OCI-LY1 (cell line): Measurements from ENCODE around the gene SCN5A.

Experiments used
- H2AFZ ChIP-seq: fragments of 200-600 bp; sonication (generic), shearing (Covaris generic); 2 replicates; pipeline ENCODE4 v1.6.0; 2014; ENCODE audit warnings: antibody characterized with exemption, mild to moderate bottlenecking, low read length
- H3F3A ChIP-seq: fragments of 200-600 bp; sonication (generic), shearing (Covaris generic); 2 replicates; pipeline ENCODE4 v1.6.0; 2014; ENCODE audit warnings: mild to moderate bottlenecking, antibody characterized with exemption, low read length, moderate library complexity; ENCODE audit not compliant: insufficient read depth
- H3K27ac ChIP-seq: fragments of 200-600 bp; sonication (generic); 2 replicates; pipeline ENCODE4 v1.5.1; 2014; ENCODE audit warnings: low read length, mixed run types, mild to moderate bottlenecking, low read depth; ENCODE audit not compliant: poor library complexity, severe bottlenecking
- H3K27me3 ChIP-seq: fragments of 200-600 bp; sonication (generic); 2 replicates; pipeline ENCODE4 v1.6.0; 2014; ENCODE audit warnings: antibody characterized with exemption, mild to moderate bottlenecking, low read length, moderate library complexity; ENCODE audit not compliant: insufficient read depth
- H3K36me3 ChIP-seq: fragments of 200-600 bp; sonication (generic); 2 replicates; pipeline ENCODE4 v1.6.1; 2014; ENCODE audit warnings: mild to moderate bottlenecking, antibody characterized with exemption, low read length, moderate library complexity, mixed read lengths; ENCODE audit not compliant: insufficient read depth
- H3K4me1 ChIP-seq: fragments of 200-600 bp; sonication (generic); 2 replicates; pipeline ENCODE4 v1.5.1; 2014; ENCODE audit warnings: mild to moderate bottlenecking, low read length, moderate library complexity; ENCODE audit not compliant: insufficient read depth, severe bottlenecking
- H3K4me2 ChIP-seq: fragments of 200-600 bp; sonication (generic), shearing (Covaris generic); 2 replicates; pipeline ENCODE4 v1.6.1; 2014; ENCODE audit warnings: low read length
- H3K4me3 ChIP-seq: fragments of 200-600 bp; sonication (generic); 2 replicates; pipeline ENCODE4 v1.5.1; 2014; ENCODE audit warnings: low read length, low read depth, mild to moderate bottlenecking, mixed read lengths; ENCODE audit not compliant: poor library complexity, severe bottlenecking
- H3K79me2 ChIP-seq: fragments of 200-600 bp; shearing (Covaris generic); 2 replicates; pipeline ENCODE4 v1.6.1; 2016; ENCODE audit warnings: mixed run types, low read length, mixed read lengths; ENCODE audit not compliant: insufficient read depth
- H3K9ac ChIP-seq: fragments of 200-600 bp; sonication (generic), shearing (Covaris generic); 2 replicates; pipeline ENCODE4 v1.6.1; 2014; ENCODE audit warnings: mild to moderate bottlenecking, low read length, mixed read lengths
- H3K9me2 ChIP-seq: fragments of 200-600 bp; sonication (generic), shearing (Covaris generic); 2 replicates; pipeline ENCODE4 v1.6.1; 2014; ENCODE audit warnings: low read depth, mild to moderate bottlenecking, low read length, mixed read lengths
- H3K9me3 ChIP-seq: fragments of 200-600 bp; shearing (Covaris generic); 2 replicates; pipeline ENCODE4 v1.6.1; 2014; ENCODE audit warnings: low read length, mixed read lengths
- H4K20me1 ChIP-seq: fragments of 200-600 bp; sonication (generic), shearing (Covaris generic); 2 replicates; pipeline ENCODE4 v1.6.0; 2016; ENCODE audit warnings: mild to moderate bottlenecking, low read length; ENCODE audit not compliant: insufficient read depth
- CTCF ChIP-seq: fragments of 200-600 bp; sonication (generic), shearing (Covaris generic); IDR thresholded peaks from 2 replicates; pipeline ENCODE4 v1.5.1; 2017; ENCODE audit warnings: mild to moderate bottlenecking, antibody characterized with exemption, low read length, moderate library complexity, mixed read lengths
- EZH2 ChIP-seq: fragments of 200-600 bp; sonication (generic), shearing (Covaris generic); IDR thresholded peaks from 2 replicates; pipeline ENCODE4 v1.8.0; 2017; ENCODE audit warnings: borderline replicate concordance, mixed run types, mild to moderate bottlenecking, antibody characterized with exemption, low read length, moderate library complexity, mixed read lengths

SCN5A gene

GRCh38 chr3:38610436-38610835 is 39.1 kb downstream of the SCN5A start:
- Histone ChIP-seq H3K79me2 (no peaks in the 10 kb centered on the region), H3K36me3 (no peaks in the 10 kb centered on the region), H3F3A (no peaks in the 10 kb centered on the region), H4K20me1 (no peaks in the 10 kb centered on the region), H3K9me2 (no peaks in the 10 kb centered on the region), H3K4me3 (no peak overlapping the region), H3K4me2 (no peak overlapping the region), H3K4me1 (no peaks in the 10 kb centered on the region), H3K27ac (no peak overlapping the region), H3K9me3 (no peaks in the 10 kb centered on the region), H3K9ac (no peak overlapping the region), H3K27me3 (no peaks in the 10 kb centered on the region; the same call in 1 of the 2 replicates), H2AFZ (no peak overlapping the region)
- TF ChIP-seq EZH2 (no peak), CTCF (no peak)

- H3K27ac ChIP-seq = no peak overlapping the region
- H3K9me2 ChIP-seq = no peaks in the 10 kb centered on the region
- TF ChIP-seq CTCF (no peak), EZH2 (no peak)
- no peaks in the 10 kb centered on the region for H3K79me2 ChIP-seq
- no peaks in the 10 kb centered on the region; the same call in 1 of the 2 replicates for H3K27me3 ChIP-seq
- H3K9me3 ChIP-seq = no peaks in the 10 kb centered on the region
- H3K4me2 ChIP-seq = no peak overlapping the region
- no peaks in the 10 kb centered on the region for H3K36me3 ChIP-seq
- no peak overlapping the region for H3K9ac ChIP-seq
- no peak overlapping the region for H2AFZ ChIP-seq
- no peaks in the 10 kb centered on the region for H3K4me1 ChIP-seq
- no peaks in the 10 kb centered on the region for H4K20me1 ChIP-seq
- H3F3A ChIP-seq = no peaks in the 10 kb centered on the region
- H3K4me3 ChIP-seq = no peak overlapping the region
Observed at GRCh38 chr3:38609386-38610111, 39.9 kb downstream of the SCN5A start.

- Histone ChIP-seq H3K27ac (no peak overlapping the region), H3K4me2 (no peak overlapping the region), H2AFZ (no peak overlapping the region), H3K4me3 (no peak overlapping the region), H3K79me2 (no peaks in the 10 kb centered on the region), H3K9ac (no peak overlapping the region), H3K27me3 (no peaks in the 10 kb centered on the region; the same call in 1 of the 2 replicates), H3K36me3 (no peaks in the 10 kb centered on the region), H3K9me2 (no peaks in the 10 kb centered on the region), H4K20me1 (no peaks in the 10 kb centered on the region), H3K9me3 (no peaks in the 10 kb centered on the region), H3F3A (no peaks in the 10 kb centered on the region), H3K4me1 (no peaks in the 10 kb centered on the region)
- TF ChIP-seq CTCF = no peak
- TF ChIP-seq EZH2 = no peak
Observed at GRCh38 chr3:38608961-38609360, 40.5 kb downstream of the SCN5A start.
